ENCODE results near the gene HLA-DQA2. TPM values are rescaled to one million over a fixed set of nuclear protein-coding genes. Genes with fewer than 3 reads are reported as not detected.

The HLA-DQA2 gene
- total RNA-seq, 1 experiment from 2014 or later = not detected

- no peak for TF ChIP-seq EZH2phosphoT487 (IDR thresholded peaks at IDR 0.05; ENCODE audit: borderline replicate concordance)
- TF ChIP-seq SIN3A (IDR thresholded peaks at IDR 0.05; ENCODE audit: low read depth) = no peak
- no peak for TF ChIP-seq ZFX (IDR thresholded peaks at IDR 0.05)
- TF ChIP-seq ELF1 (IDR thresholded peaks at IDR 0.05; ENCODE audit: borderline replicate concordance, low read depth) = no peak
- BruUV-seq (replicated peaks) = no TSS peak
- POLR2A ChIA-PET = no interaction called here
These were observed 33.2 kb downstream of the HLA-DQA2 start for GRCh38 chr6:32774426-32774825.

GRCh38 chr6:32775071-32775470 is 33.9 kb downstream of the HLA-DQA2 start:
- no peaks in the 10 kb centered on the region for H4K20me1 ChIP-seq (ENCODE audit: insufficient read depth)
- no peak overlapping the region for H3K4me3 ChIP-seq (replicated peaks in 1 of 2; ENCODE audit: low read depth in 1 of 2, low read length in 2 of 2)
- H3K36me3 ChIP-seq (ENCODE audit: control insufficient read depth in 1 of 2, insufficient read depth in 2 of 2, low read length in 2 of 2) = no peaks in the 10 kb centered on the region
- ChIA-PET POLR2A (no interaction called here), CTCF (no interaction called here), RAD21 (ENCODE audit: low non-redundant PET in 1 of 2, low total read pairs in 2 of 2, uncharacterized antibody in 2 of 2, unreplicated experiment in 2 of 2) (no interaction called here)
- H2AFZ ChIP-seq (ENCODE audit: low read depth, low read length, poor library complexity, severe bottlenecking) = no peak overlapping the region
- no peaks in the 10 kb centered on the region for H3K27me3 ChIP-seq (ENCODE audit: insufficient read depth, low read length)
- no peaks in the 10 kb centered on the region for H3K9me2 ChIP-seq (ENCODE audit: insufficient read depth)
- no peaks in the 10 kb centered on the region for H3K4me1 ChIP-seq (ENCODE audit: control insufficient read depth in 1 of 2, insufficient read depth in 2 of 2, low read length in 2 of 2)
- DNase-seq (ENCODE audit: low read depth, low spot score) = no peak
- no peaks in the 10 kb centered on the region for H3K9me3 ChIP-seq (ENCODE audit: control insufficient read depth in 1 of 2, insufficient read depth in 1 of 2, low read depth in 1 of 2, low read length in 2 of 2)
- no peaks in the 10 kb centered on the region for H3K79me2 ChIP-seq (ENCODE audit: insufficient read depth, low read length)
- no peak overlapping the region for H3K4me2 ChIP-seq (ENCODE audit: low read length)
- intact Hi-C loops (cut with micrococcal nuclease) = no loop called here
- BruUV-seq (replicated peaks) = no TSS peak
- ATAC-seq = no peak
- H3K27ac ChIP-seq (ENCODE audit: low read depth, low read length) = no peak overlapping the region
- TF ChIP-seq ATF3 (IDR thresholded peaks at IDR 0.05) (no peak), SRF (IDR thresholded peaks at IDR 0.05; ENCODE audit: low read depth) (no peak), SIN3A (IDR thresholded peaks at IDR 0.05; ENCODE audit: low read depth) (no peak), ZNF274 (IDR thresholded peaks at IDR 0.05; ENCODE audit: low read depth, low read length) (no peak), JUND (IDR thresholded peaks at IDR 0.05) (no peak), EZH2phosphoT487 (IDR thresholded peaks at IDR 0.05; ENCODE audit: borderline replicate concordance) (no peak), EGR1 (IDR thresholded peaks at IDR 0.05; ENCODE audit: low read depth) (no peak)
- TF ChIP-seq, protein P1, sequence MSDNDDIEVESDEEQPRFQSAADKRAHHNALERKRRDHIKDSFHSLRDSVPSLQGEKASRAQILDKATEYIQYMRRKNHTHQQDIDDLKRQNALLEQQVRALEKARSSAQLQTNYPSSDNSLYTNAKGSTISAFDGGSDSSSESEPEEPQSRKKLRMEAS (IDR thresholded peaks at IDR 0.05) = no peak
- H3K9ac ChIP-seq (ENCODE audit: low read length) = no peak overlapping the region

More at GRCh38 chr6:32774426-32774825, 33.2 kb downstream of the HLA-DQA2 start:
- DNase-seq (ENCODE audit: low read depth, low spot score) (no peak), ATAC-seq (no peak)
- H4K20me1 ChIP-seq (ENCODE audit: insufficient read depth) = no peaks in the 10 kb centered on the region
- H3K27ac ChIP-seq (ENCODE audit: low read depth, low read length) = no peak overlapping the region
- H3K79me2 ChIP-seq (ENCODE audit: insufficient read depth, low read length) = no peaks in the 10 kb centered on the region
- no peak overlapping the region for H3K9ac ChIP-seq (ENCODE audit: low read length)
- no peaks in the 10 kb centered on the region for H3K9me2 ChIP-seq (ENCODE audit: insufficient read depth)
- H3K4me1 ChIP-seq (ENCODE audit: control insufficient read depth in 1 of 2, insufficient read depth in 2 of 2, low read length in 2 of 2) = no peaks in the 10 kb centered on the region
- H3K27me3 ChIP-seq (ENCODE audit: insufficient read depth, low read length) = no peaks in the 10 kb centered on the region
- RAD21 ChIA-PET (ENCODE audit: low non-redundant PET in 1 of 2, low total read pairs in 2 of 2, uncharacterized antibody in 2 of 2, unreplicated experiment in 2 of 2) = no interaction called here
- CTCF ChIA-PET = no interaction called here
- no peaks in the 10 kb centered on the region for H3K36me3 ChIP-seq (ENCODE audit: control insufficient read depth in 1 of 2, insufficient read depth in 2 of 2, low read length in 2 of 2)
- no peak overlapping the region for H2AFZ ChIP-seq (ENCODE audit: low read depth, low read length, poor library complexity, severe bottlenecking)
- intact Hi-C loops (cut with micrococcal nuclease) = no loop called here
- no peaks in the 10 kb centered on the region for H3K9me3 ChIP-seq (ENCODE audit: control insufficient read depth in 1 of 2, insufficient read depth in 1 of 2, low read depth in 1 of 2, low read length in 2 of 2)
- no peak overlapping the region for H3K4me2 ChIP-seq (ENCODE audit: low read length)
- no peak overlapping the region for H3K4me3 ChIP-seq (replicated peaks in 1 of 2; ENCODE audit: low read depth in 1 of 2, low read length in 2 of 2)

Measured in HCT116 (cell line).